ENCODE data around the gene FARS2. TPM values are rescaled to one million over a fixed set of nuclear protein-coding genes. Genes with fewer than 3 reads are reported as not detected.

Gene FARS2
- polyA plus RNA-seq, 1 donor from 2014 or later = 11.9 TPM

DNA sequence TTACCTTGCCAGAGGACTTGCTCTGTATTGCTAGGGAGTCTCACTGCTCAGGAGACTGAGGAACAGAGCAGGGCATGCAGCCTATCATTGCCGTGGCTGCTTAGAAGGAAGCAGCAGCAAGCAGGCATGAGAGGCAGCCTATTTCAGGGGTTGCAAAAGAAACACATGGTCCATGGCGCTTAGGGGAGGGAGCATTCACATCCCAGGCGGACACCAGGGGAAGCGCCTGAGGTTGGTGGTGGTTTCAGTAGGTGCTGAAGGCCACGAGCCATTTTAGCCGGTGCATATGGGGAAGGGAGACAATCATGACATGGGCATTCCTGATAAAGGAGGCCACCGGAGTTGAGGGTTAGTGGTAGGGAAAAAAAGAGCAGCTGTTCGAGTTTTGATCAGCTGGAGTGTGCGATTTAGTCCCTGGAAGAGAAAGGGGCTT, 20.9 kb downstream of the FARS2 start:
- no peaks in the 10 kb centered on the region for H3K27me3 ChIP-seq (ENCODE audit: insufficient read depth, low read depth, low read length)
- H3K36me3 ChIP-seq (ENCODE audit: insufficient read depth, low read length) = no peaks in the 10 kb centered on the region
- H3K4me3 ChIP-seq (ENCODE audit: low read length) = no peak overlapping the region
- no peak overlapping the region for H2AFZ ChIP-seq (ENCODE audit: low read depth, low read length)
- H4K20me1 ChIP-seq (ENCODE audit: insufficient read depth) = no peaks in the 10 kb centered on the region
- H3F3A ChIP-seq (ENCODE audit: insufficient read depth, low read length, poor library complexity, severe bottlenecking) = no peaks in the 10 kb centered on the region
- no peaks in the 10 kb centered on the region for H3K79me2 ChIP-seq (replicated peaks; ENCODE audit: insufficient read depth, low read length)
- TF ChIP-seq SMC3 (conservative IDR thresholded peaks at IDR 0.05; ENCODE audit: poor library complexity) (no peak), TAF1 (IDR thresholded peaks at IDR 0.05; ENCODE audit: low read depth) (no peak), POLR2AphosphoS5 (IDR thresholded peaks at IDR 0.05) (no peak)
- H3K9me3 ChIP-seq (ENCODE audit: low read length) = no peaks in the 10 kb centered on the region
- H3K9me2 ChIP-seq (ENCODE audit: insufficient read depth, low read length) = no peaks in the 10 kb centered on the region
- no peak overlapping the region for H3K4me2 ChIP-seq (ENCODE audit: low read length)
- H3K9ac ChIP-seq (ENCODE audit: low read length) = no peak overlapping the region
- no peak overlapping the region for H3K27ac ChIP-seq (ENCODE audit: low read length)

DNA sequence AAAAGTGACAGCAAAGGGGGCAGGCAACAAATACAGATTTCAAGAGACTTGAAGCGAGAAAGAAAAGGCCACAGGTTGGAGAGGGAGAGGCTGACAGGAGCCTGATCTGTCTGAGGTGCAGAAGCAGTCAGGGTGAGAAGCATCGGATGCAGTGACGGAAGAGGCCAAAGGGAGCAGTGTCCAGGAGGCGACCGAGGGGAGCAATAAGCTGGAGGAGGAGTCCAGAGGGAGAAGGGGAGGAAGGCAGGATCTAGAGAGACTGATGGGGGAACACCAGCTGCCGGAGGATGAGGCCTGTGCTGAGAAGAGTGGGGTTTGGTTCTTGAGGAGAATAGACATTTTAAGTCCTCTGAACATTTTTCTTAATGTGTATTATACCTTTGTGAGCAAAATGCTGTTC, 23.8 kb downstream of the FARS2 start:
- no peak overlapping the region for H3K4me3 ChIP-seq (ENCODE audit: low read length)
- no peaks in the 10 kb centered on the region for H4K20me1 ChIP-seq (ENCODE audit: insufficient read depth)
- no peak overlapping the region for H3K4me2 ChIP-seq (ENCODE audit: low read length)
- H3F3A ChIP-seq (ENCODE audit: insufficient read depth, low read length, poor library complexity, severe bottlenecking) = no peaks in the 10 kb centered on the region
- no peaks in the 10 kb centered on the region for H3K9me2 ChIP-seq (ENCODE audit: insufficient read depth, low read length)
- no peaks in the 10 kb centered on the region for H3K9me3 ChIP-seq (ENCODE audit: low read length)
- TF ChIP-seq EP300 (conservative IDR thresholded peaks at IDR 0.05; ENCODE audit: poor library complexity, severe bottlenecking) (no peak), MXI1 (conservative IDR thresholded peaks at IDR 0.05; ENCODE audit: poor library complexity, severe bottlenecking) (no peak), POLR2AphosphoS5 (IDR thresholded peaks at IDR 0.05) (no peak), EZH2 (IDR thresholded peaks at IDR 0.05; ENCODE audit: borderline replicate concordance, insufficient read depth, low read length, poor library complexity, severe bottlenecking) (no peak), SMC3 (conservative IDR thresholded peaks at IDR 0.05; ENCODE audit: poor library complexity) (no peak), TAF1 (IDR thresholded peaks at IDR 0.05; ENCODE audit: low read depth) (no peak), RAD21 (conservative IDR thresholded peaks at IDR 0.05) (no peak)
- TF ChIP-seq, protein P1, sequence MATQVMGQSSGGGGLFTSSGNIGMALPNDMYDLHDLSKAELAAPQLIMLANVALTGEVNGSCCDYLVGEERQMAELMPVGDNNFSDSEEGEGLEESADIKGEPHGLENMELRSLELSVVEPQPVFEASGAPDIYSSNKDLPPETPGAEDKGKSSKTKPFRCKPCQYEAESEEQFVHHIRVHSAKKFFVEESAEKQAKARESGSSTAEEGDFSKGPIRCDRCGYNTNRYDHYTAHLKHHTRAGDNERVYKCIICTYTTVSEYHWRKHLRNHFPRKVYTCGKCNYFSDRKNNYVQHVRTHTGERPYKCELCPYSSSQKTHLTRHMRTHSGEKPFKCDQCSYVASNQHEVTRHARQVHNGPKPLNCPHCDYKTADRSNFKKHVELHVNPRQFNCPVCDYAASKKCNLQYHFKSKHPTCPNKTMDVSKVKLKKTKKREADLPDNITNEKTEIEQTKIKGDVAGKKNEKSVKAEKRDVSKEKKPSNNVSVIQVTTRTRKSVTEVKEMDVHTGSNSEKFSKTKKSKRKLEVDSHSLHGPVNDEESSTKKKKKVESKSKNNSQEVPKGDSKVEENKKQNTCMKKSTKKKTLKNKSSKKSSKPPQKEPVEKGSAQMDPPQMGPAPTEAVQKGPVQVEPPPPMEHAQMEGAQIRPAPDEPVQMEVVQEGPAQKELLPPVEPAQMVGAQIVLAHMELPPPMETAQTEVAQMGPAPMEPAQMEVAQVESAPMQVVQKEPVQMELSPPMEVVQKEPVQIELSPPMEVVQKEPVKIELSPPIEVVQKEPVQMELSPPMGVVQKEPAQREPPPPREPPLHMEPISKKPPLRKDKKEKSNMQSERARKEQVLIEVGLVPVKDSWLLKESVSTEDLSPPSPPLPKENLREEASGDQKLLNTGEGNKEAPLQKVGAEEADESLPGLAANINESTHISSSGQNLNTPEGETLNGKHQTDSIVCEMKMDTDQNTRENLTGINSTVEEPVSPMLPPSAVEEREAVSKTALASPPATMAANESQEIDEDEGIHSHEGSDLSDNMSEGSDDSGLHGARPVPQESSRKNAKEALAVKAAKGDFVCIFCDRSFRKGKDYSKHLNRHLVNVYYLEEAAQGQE (IDR thresholded peaks at IDR 0.05; ENCODE audit: borderline replicate concordance) = no peak
- TF ChIP-seq, protein P2, sequence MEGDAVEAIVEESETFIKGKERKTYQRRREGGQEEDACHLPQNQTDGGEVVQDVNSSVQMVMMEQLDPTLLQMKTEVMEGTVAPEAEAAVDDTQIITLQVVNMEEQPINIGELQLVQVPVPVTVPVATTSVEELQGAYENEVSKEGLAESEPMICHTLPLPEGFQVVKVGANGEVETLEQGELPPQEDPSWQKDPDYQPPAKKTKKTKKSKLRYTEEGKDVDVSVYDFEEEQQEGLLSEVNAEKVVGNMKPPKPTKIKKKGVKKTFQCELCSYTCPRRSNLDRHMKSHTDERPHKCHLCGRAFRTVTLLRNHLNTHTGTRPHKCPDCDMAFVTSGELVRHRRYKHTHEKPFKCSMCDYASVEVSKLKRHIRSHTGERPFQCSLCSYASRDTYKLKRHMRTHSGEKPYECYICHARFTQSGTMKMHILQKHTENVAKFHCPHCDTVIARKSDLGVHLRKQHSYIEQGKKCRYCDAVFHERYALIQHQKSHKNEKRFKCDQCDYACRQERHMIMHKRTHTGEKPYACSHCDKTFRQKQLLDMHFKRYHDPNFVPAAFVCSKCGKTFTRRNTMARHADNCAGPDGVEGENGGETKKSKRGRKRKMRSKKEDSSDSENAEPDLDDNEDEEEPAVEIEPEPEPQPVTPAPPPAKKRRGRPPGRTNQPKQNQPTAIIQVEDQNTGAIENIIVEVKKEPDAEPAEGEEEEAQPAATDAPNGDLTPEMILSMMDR (IDR thresholded peaks at IDR 0.05; ENCODE audit: poor library complexity, severe bottlenecking) = no peak
- no peaks in the 10 kb centered on the region for H3K36me3 ChIP-seq (ENCODE audit: insufficient read depth, low read length)
- no peak overlapping the region for H2AFZ ChIP-seq (ENCODE audit: low read depth, low read length)
- H3K9ac ChIP-seq (ENCODE audit: low read length) = no peak overlapping the region
- no peaks in the 10 kb centered on the region for H3K27me3 ChIP-seq (ENCODE audit: insufficient read depth, low read depth, low read length)
- H3K27ac ChIP-seq (ENCODE audit: low read length) = no peak overlapping the region
- no peaks in the 10 kb centered on the region for H3K79me2 ChIP-seq (replicated peaks; ENCODE audit: insufficient read depth, low read length)

DNA sequence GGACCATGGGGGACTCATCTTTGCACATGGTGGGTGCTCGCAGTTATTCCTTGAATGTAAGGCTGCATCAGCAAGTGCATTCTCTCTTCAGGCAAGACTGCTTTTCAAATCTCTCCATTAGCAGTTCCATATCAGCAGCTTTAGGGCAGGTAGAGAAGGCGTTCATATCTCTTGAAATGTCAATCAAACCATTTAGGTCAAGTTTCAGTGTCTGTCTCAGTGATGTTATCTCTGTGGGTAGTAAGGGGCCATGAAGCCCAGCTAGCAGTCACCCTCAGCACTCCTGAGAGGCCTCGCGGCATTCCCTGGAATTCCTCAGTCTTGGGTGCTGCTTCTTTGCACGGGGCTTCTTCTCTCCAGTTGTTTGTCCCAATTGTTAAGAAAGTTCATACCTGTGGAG, 24.2 kb downstream of the FARS2 start:
- Histone ChIP-seq H3K9me3 (ENCODE audit: low read length) (no peaks in the 10 kb centered on the region), H3F3A (ENCODE audit: insufficient read depth, low read length, poor library complexity, severe bottlenecking) (no peaks in the 10 kb centered on the region), H3K27ac (ENCODE audit: low read length) (no peak overlapping the region), H2AFZ (ENCODE audit: low read depth, low read length) (no peak overlapping the region), H3K4me3 (ENCODE audit: low read length) (no peak overlapping the region), H3K79me2 (replicated peaks; ENCODE audit: insufficient read depth, low read length) (no peaks in the 10 kb centered on the region), H3K9me2 (ENCODE audit: insufficient read depth, low read length) (no peaks in the 10 kb centered on the region), H4K20me1 (ENCODE audit: insufficient read depth) (no peaks in the 10 kb centered on the region), H3K27me3 (ENCODE audit: insufficient read depth, low read depth, low read length) (no peaks in the 10 kb centered on the region), H3K9ac (ENCODE audit: low read length) (no peak overlapping the region), H3K4me2 (ENCODE audit: low read length) (no peak overlapping the region), H3K36me3 (ENCODE audit: insufficient read depth, low read length) (no peaks in the 10 kb centered on the region)
- TF ChIP-seq, protein P2 (IDR thresholded peaks at IDR 0.05; ENCODE audit: poor library complexity, severe bottlenecking) = no peak
- TF ChIP-seq TAF1 (IDR thresholded peaks at IDR 0.05; ENCODE audit: low read depth) (no peak), RAD21 (conservative IDR thresholded peaks at IDR 0.05) (no peak), EP300 (conservative IDR thresholded peaks at IDR 0.05; ENCODE audit: poor library complexity, severe bottlenecking) (no peak), MXI1 (conservative IDR thresholded peaks at IDR 0.05; ENCODE audit: poor library complexity, severe bottlenecking) (no peak), EZH2 (IDR thresholded peaks at IDR 0.05; ENCODE audit: borderline replicate concordance, insufficient read depth, low read length, poor library complexity, severe bottlenecking) (no peak), POLR2AphosphoS5 (IDR thresholded peaks at IDR 0.05) (no peak), SMC3 (conservative IDR thresholded peaks at IDR 0.05; ENCODE audit: poor library complexity) (no peak)
- TF ChIP-seq, protein P1 (IDR thresholded peaks at IDR 0.05; ENCODE audit: borderline replicate concordance) = no peak
